Right atrium auricular region (tissue), 2 donors: ENCODE measurements around the gene CDRT15. TPM values are rescaled to one million over a fixed set of nuclear protein-coding genes. Genes with fewer than 3 reads are reported as not detected.

Source experiments
- DNase-seq: peaks from one replicate; pipeline ENCODE4 v3.0.0-alpha.2; 2019; ENCODE audit warnings: low spot score
- H3K27ac ChIP-seq, 2 donors: fragments of 200-600 bp; sonication (generic); 1 replicate in 1 of 2; 2 replicates in 1 of 2; pipeline ENCODE4 v1.5.1; 2016 to 2019
- H3K27me3 ChIP-seq, 2 donors: fragments of 200-600 bp; sonication (generic); one replicate each; pipeline versions ENCODE4 v1.5.1 to v1.6.0; 2017 to 2019
- H3K36me3 ChIP-seq: fragments of 200-600 bp; sonication (generic); one replicate; pipeline ENCODE4 v1.5.1; 2016
- H3K4me1 ChIP-seq, 2 donors: fragments of 200-600 bp; sonication (generic); one replicate each; pipeline versions ENCODE4 v1.5.1 to v1.6.0; 2017 to 2019
- H3K4me3 ChIP-seq, 2 donors: fragments of 200-600 bp; sonication (generic); 1 replicate in 1 of 2; 2 replicates in 1 of 2; pipeline ENCODE4 v1.5.1; 2017 to 2019; ENCODE audit warnings: mild to moderate bottlenecking in 1 of 2, moderate library complexity in 1 of 2
- H3K9me3 ChIP-seq, 2 donors: fragments of 200-600 bp; sonication (generic); one replicate each; pipeline ENCODE4 v1.5.1; 2019
- total RNA-seq, 2 donors: library from RNA; depleted of rRNA; stranded (reverse); fragments of >200 nt; gene quantifications; one replicate each; pipeline ENCODE4 v1.1.0, GENCODE V29; 2016
- TF ChIP-seq, protein P1 (sequence below), 2 donors: fragments of 200-600 bp; sonication (generic); IDR thresholded peaks; one replicate each; pipeline ENCODE4 v1.5.1; 2019; ENCODE audit warnings: antibody characterized with exemption in 2 of 2

Gene CDRT15
- total RNA-seq, 2 donors from 2014 or later = not detected

DNA sequence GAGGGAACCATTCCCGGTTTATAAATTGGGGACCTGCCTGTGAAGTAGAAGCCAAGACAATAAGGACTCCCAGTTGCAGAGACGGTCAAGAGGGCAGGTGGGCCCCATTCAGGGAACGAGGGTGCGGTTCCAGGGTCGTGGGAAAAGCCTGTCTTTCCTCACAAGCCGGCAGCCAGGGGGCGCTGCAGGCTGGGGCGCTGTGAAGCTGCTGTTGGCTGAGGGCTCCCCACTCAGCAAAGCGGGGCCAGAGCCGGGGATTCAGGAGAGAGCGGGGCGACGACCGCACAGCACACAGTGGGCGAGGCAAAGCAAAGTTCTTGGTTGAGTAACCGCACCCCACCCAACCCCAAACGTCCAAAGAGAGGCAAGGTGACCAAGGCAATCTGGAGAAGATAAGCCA, 24.9 kb downstream of the CDRT15 start:
- TF ChIP-seq, protein P1, sequence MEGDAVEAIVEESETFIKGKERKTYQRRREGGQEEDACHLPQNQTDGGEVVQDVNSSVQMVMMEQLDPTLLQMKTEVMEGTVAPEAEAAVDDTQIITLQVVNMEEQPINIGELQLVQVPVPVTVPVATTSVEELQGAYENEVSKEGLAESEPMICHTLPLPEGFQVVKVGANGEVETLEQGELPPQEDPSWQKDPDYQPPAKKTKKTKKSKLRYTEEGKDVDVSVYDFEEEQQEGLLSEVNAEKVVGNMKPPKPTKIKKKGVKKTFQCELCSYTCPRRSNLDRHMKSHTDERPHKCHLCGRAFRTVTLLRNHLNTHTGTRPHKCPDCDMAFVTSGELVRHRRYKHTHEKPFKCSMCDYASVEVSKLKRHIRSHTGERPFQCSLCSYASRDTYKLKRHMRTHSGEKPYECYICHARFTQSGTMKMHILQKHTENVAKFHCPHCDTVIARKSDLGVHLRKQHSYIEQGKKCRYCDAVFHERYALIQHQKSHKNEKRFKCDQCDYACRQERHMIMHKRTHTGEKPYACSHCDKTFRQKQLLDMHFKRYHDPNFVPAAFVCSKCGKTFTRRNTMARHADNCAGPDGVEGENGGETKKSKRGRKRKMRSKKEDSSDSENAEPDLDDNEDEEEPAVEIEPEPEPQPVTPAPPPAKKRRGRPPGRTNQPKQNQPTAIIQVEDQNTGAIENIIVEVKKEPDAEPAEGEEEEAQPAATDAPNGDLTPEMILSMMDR (IDR thresholded peaks at IDR 0.05) = peak in 1 of 2 donors; percentile 63
- H3K4me3 ChIP-seq = no peak overlapping the region
- peaks cover 13% of the 10 kb centered on the region for H3K36me3 ChIP-seq
- no peak overlapping the region for H3K27ac ChIP-seq
- no peaks in the 10 kb centered on the region for H3K4me1 ChIP-seq
- H3K9me3 ChIP-seq = no peaks in the 10 kb centered on the region
- no peak for DNase-seq
- no peaks in the 10 kb centered on the region for H3K27me3 ChIP-seq

DNA sequence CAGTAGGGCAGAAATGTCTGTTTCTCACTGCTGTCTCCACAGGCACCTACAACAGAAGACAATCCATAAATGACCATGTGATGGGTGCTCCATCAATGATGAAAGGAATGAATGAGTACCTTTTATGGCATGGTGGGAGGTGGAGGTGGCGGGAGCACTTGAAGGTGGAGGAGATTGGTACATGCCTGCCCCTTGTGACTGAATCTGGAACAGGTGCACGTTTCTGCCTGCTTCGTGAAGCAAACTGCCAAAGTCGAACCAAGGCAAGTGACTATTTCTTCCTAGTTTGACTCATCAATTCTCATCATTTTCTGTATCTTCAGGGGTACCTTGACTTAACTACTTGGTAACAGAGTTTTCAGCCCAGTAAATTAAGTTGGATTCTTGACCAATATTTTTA, 25.4 kb downstream of the CDRT15 start:
- H3K4me3 ChIP-seq = no peak overlapping the region
- no peaks in the 10 kb centered on the region for H3K9me3 ChIP-seq
- no peak for DNase-seq
- H3K4me1 ChIP-seq = peaks cover 0 to 3% of the 10 kb centered on the region in 2 donors
- peaks cover 14% of the 10 kb centered on the region for H3K36me3 ChIP-seq
- H3K27me3 ChIP-seq = no peaks in the 10 kb centered on the region
- H3K27ac ChIP-seq = no peak overlapping the region
- TF ChIP-seq, protein P1 (IDR thresholded peaks at IDR 0.05) = no peak

DNA sequence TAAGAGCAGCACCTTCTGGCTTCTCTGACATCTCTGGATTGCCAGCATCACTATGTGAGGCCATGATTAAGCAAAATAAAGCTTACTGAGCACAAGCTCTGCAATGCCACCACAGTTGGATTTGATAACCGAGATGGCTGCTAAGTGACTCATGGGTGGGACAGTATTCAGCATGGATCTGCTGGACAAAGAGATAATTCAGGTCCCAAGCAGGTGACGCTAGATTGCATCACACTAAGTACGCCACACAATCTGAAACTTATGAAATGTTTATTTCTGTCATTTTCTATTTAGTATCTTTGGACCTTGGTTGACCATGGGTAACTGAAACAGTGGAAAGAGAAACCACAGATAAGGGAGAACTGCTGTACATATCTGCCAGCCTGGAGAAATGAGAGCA, 27.4 kb downstream of the CDRT15 start:
- Histone ChIP-seq H3K27me3 (no peaks in the 10 kb centered on the region), H3K27ac (no peak overlapping the region), H3K4me3 (no peak overlapping the region), H3K9me3 (no peaks in the 10 kb centered on the region), H3K36me3 (peaks cover 14% of the 10 kb centered on the region), H3K4me1 (peaks cover 0 to 3% of the 10 kb centered on the region in 2 donors)
- DNase-seq = no peak
- TF ChIP-seq, protein P1 (IDR thresholded peaks at IDR 0.05) = no peak

DNA sequence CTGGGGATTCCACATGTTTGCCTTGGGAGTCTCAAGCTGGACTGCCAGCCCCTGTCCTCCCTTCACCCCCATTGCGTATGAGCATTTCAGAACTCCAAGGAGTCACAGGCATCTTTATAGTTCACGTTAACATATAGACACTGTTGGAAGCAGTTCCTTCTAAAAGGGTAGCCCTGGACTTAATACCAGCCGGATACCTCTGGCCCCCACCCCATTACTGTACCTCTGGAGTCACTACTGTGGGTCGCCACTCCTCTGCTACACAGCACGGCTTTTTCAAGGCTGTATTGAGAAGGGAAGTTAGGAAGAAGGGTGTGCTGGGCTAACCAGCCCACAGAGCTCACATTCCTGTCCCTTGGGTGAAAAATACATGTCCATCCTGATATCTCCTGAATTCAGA, 28.9 kb downstream of the CDRT15 start:
- Histone ChIP-seq H3K27me3 (no peaks in the 10 kb centered on the region), H3K36me3 (peaks cover 14% of the 10 kb centered on the region), H3K4me3 (no peak overlapping the region), H3K9me3 (no peaks in the 10 kb centered on the region), H3K27ac (no peak overlapping the region), H3K4me1 (peaks cover 0 to 3% of the 10 kb centered on the region in 2 donors)
- DNase-seq = no peak
- TF ChIP-seq, protein P1 (IDR thresholded peaks at IDR 0.05) = no peak

DNA sequence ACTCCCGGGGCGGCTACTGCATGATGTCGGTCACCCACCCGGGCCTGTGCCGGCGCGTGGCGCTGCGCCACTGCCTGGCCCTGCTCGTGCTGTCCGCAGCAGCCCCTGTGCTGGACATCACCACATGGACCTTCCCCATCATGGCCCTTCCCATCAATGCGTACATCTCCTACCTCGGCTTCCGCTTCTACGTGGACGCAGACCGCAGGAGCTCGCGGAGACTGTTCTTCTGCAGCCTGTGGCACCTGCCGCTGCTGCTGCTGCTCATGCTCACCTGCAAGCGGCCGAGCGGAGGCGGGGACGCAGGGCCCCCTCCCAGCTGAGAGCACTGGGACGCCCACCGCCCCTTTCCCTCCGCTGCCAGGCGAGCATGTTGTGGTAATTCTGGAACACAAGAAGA, 29.8 kb downstream of the CDRT15 start:
- Histone ChIP-seq H3K36me3 (peaks cover 14% of the 10 kb centered on the region), H3K27ac (no peak overlapping the region)
- TF ChIP-seq, protein P1 (IDR thresholded peaks at IDR 0.05) = no peak

DNA sequence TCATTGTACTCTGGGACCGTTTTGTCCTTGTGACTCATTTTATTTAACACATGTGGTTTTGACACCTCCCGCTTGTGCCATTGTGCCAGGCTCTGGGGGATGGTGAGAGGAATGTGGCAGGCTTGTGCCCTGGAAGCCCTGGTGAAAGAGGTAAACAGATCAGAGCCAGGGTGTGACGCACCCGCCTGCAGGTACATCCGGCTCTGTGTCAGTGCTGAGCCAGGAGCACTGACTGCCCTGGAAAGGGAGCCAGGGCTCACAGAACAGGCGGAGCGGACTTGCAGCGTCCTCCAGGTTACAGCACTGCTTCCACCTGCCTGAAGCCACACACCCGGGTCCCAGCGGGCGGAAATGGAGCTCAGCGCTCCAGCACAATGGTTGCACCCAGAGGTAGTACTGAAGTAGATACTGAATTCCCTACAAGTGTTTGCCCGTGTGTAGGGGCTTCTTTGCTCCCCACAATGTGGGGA, 30.6 kb downstream of the CDRT15 start:
- Histone ChIP-seq H3K36me3 (peaks cover 14% of the 10 kb centered on the region), H3K4me1 (peaks cover 0 to 3% of the 10 kb centered on the region in 2 donors), H3K27ac (peak overlapping the region in 1 of 2 donors; percentile 50), H3K27me3 (no peaks in the 10 kb centered on the region), H3K9me3 (no peaks in the 10 kb centered on the region), H3K4me3 (no peak overlapping the region)
- TF ChIP-seq, protein P1 (IDR thresholded peaks at IDR 0.05) = no peak
- peak; percentile 76 for DNase-seq

More for the DNA sequence above, 29.8 kb downstream of the CDRT15 start:
- peaks cover 0 to 3% of the 10 kb centered on the region in 2 donors for H3K4me1 ChIP-seq
- no peaks in the 10 kb centered on the region for H3K27me3 ChIP-seq
- no peak overlapping the region for H3K4me3 ChIP-seq
- no peaks in the 10 kb centered on the region for H3K9me3 ChIP-seq
- DNase-seq = no peak
